ENCODE results near the gene ALOX12B. TPM values are rescaled to one million over a fixed set of nuclear protein-coding genes. Genes with fewer than 3 reads are reported as not detected.
"Not testable (repeated sequence)": the region's sequence is repeated elsewhere in the genome, so short reads cannot be mapped to it uniquely, and the experiment has no call there.

ALOX12B gene
- total RNA-seq, 1 donor from 2014 or later, result not detected

GRCh38 chr17:8062435-8062806 is 25.1 kb downstream of the ALOX12B start:
- Mint-ChIP-seq H3K36me3 (no peaks in the 10 kb centered on the region), H3K27ac (peak overlapping the region; percentile 24), H3K4me3 (peak overlapping the region; percentile 44), H3K4me1 (ENCODE audit: unreplicated experiment) (peaks cover 17% of the 10 kb centered on the region), H3K27me3 (peaks cover 92% of the 10 kb centered on the region), H3K9me3 (no peaks in the 10 kb centered on the region)
- no peak for TF ChIP-seq CTCF (conservative IDR thresholded peaks at IDR 0.05)
- DNase-seq (ENCODE audit: extremely low spot score, unreplicated experiment), result no peak

- H3K27ac Mint-ChIP-seq, result peak overlapping the region; percentile 24
- not testable (repeated sequence) for H3K36me3 Mint-ChIP-seq; H3K9me3 Mint-ChIP-seq; DNase-seq (ENCODE audit: extremely low spot score, unreplicated experiment)
- H3K4me3 Mint-ChIP-seq, result peak overlapping the region; percentile 36
- H3K27me3 Mint-ChIP-seq, result peaks cover 91% of the 10 kb centered on the region
- peaks cover 21% of the 10 kb centered on the region for H3K4me1 Mint-ChIP-seq (ENCODE audit: unreplicated experiment)
These were observed 25.7 kb downstream of the ALOX12B start for GRCh38 chr17:8061851-8062250.

DNA sequence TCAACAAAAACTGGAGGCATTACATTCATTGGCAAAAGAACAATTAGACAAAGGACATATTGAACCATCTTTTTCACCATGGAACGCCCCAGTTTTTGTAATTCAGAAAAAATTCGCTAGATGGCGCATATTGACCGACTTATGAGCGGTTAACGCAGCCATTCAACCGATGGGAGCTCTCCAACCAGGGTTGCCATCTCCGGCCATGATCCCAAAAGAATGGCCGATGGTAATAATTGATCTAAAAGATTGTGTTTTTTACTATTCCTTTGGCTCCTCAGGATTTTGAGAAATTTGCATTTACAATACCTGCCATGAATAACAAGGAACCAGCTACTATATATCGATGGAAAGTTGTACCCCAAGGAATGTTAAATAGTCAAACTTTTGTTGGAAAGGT is 27.2 kb downstream of the ALOX12B start:
- H3K9me3 Mint-ChIP-seq, result no peaks in the 10 kb centered on the region
- H3K4me3 Mint-ChIP-seq, result no peak overlapping the region
- peak; percentile 89 for TF ChIP-seq CTCF (conservative IDR thresholded peaks at IDR 0.05)
- peak; percentile 67 for DNase-seq (ENCODE audit: extremely low spot score, unreplicated experiment)
- H3K4me1 Mint-ChIP-seq (ENCODE audit: unreplicated experiment), result peaks cover 25% of the 10 kb centered on the region
- no peak overlapping the region for H3K27ac Mint-ChIP-seq
- H3K27me3 Mint-ChIP-seq, result peaks cover 88% of the 10 kb centered on the region
- no peaks in the 10 kb centered on the region for H3K36me3 Mint-ChIP-seq

DNA sequence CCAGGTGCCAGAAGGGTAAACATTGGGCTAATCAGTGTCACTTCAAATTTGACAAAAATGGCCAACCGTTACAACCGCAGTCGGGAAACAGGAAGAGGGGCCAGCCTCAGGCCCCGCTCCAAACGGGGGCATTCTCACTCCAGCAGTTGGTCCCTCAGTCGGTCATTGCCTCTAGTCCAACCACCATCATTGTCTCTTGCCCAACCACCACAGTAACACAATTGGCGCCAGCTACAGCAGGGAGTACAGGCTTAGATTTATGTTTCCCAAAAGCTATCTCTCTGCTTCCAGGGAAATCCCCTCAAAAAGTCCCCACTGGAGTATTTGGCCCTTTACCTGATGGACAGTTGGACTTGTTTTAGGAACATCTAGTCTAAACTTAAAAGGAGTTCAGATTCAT is 28.4 kb downstream of the ALOX12B start:
- H3K27me3 Mint-ChIP-seq, result peaks cover 82% of the 10 kb centered on the region
- no peaks in the 10 kb centered on the region for H3K9me3 Mint-ChIP-seq
- H3K4me3 Mint-ChIP-seq, result no peak overlapping the region
- no peak overlapping the region for H3K27ac Mint-ChIP-seq
- H3K36me3 Mint-ChIP-seq, result no peaks in the 10 kb centered on the region
- H3K4me1 Mint-ChIP-seq (ENCODE audit: unreplicated experiment), result peaks cover 25% of the 10 kb centered on the region
- no peak for TF ChIP-seq CTCF (conservative IDR thresholded peaks at IDR 0.05)
- DNase-seq (ENCODE audit: extremely low spot score, unreplicated experiment), result no peak

GRCh38 chr17:8057691-8058114 is 29.8 kb downstream of the ALOX12B start:
- no peak overlapping the region for H3K27ac Mint-ChIP-seq
- peak overlapping the region; percentile 40 for H3K4me3 Mint-ChIP-seq
- no peaks in the 10 kb centered on the region for H3K36me3 Mint-ChIP-seq
- no peaks in the 10 kb centered on the region for H3K9me3 Mint-ChIP-seq
- peaks cover 17% of the 10 kb centered on the region for H3K4me1 Mint-ChIP-seq (ENCODE audit: unreplicated experiment)
- peak; percentile 68 for DNase-seq (ENCODE audit: extremely low spot score, unreplicated experiment)
- peaks cover 71% of the 10 kb centered on the region for H3K27me3 Mint-ChIP-seq
- TF ChIP-seq CTCF (conservative IDR thresholded peaks at IDR 0.05), result peak; percentile 86

DNA sequence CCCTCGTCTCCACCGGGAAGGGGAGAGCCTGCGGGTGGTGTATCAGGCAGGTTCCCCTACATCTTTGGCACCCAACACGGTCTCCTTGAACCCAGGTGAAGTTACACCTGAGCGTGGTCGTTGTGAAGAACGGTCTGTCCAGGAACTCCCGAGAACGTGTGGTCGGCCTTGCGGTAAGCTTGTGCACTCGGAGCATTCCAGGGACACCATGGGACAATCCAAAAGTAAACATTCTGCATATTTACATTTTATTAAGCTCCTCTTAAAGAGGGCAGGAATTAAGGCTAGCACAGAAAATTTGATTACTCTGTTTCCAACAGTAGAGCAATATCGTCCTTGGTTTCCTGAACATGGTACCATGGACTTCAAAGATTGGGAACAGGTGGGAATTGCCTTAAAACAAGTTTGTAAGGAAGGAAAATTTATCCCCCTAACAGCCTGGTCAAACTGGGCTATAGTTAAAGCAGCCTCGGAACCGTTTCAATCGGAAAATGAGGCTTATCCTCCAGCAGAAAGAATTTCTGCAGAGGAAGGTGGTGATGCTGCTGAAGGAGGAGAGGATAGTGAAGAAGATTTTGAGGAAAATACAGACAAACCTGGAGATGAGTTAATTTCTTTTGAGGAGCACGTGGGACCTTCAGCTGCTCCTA is 30.4 kb downstream of the ALOX12B start:
- TF ChIP-seq CTCF (conservative IDR thresholded peaks at IDR 0.05), result no peak
- Mint-ChIP-seq H3K4me1 (ENCODE audit: unreplicated experiment) (peaks cover 14% of the 10 kb centered on the region), H3K36me3 (no peaks in the 10 kb centered on the region), H3K4me3 (peak overlapping the region; percentile 35), H3K27me3 (peaks cover 65% of the 10 kb centered on the region), H3K27ac (peak overlapping the region; percentile 27), H3K9me3 (no peaks in the 10 kb centered on the region)
- DNase-seq (ENCODE audit: extremely low spot score, unreplicated experiment), result no peak

Data from type B pancreatic cell (in vitro differentiated cells).